Skeletal muscle satellite cell (primary cell): ENCODE results near the gene LAMA4.

Experiments used
- H3K27me3 ChIP-seq: 2 replicates; pipeline ENCODE4 v1.7.0; 2013; ENCODE audit warnings: low read length; ENCODE audit not compliant: control insufficient read depth, insufficient read depth
- H3K36me3 ChIP-seq: 2 replicates; pipeline ENCODE4 v1.7.0; 2013; ENCODE audit warnings: mild to moderate bottlenecking, control low read depth, low read length; ENCODE audit not compliant: insufficient read depth
- H3K4me1 ChIP-seq: 2 replicates; pipeline ENCODE4 v1.7.0; 2013; ENCODE audit warnings: low read length; ENCODE audit not compliant: control insufficient read depth, insufficient read depth
- H3K4me2 ChIP-seq: 2 replicates; pipeline ENCODE4 v1.7.0; 2013; ENCODE audit warnings: mild to moderate bottlenecking, low read length
- H3K4me3 ChIP-seq: 2 replicates; pipeline ENCODE4 v1.7.0; 2013; ENCODE audit warnings: low read length
- H3K9ac ChIP-seq: 2 replicates; pipeline ENCODE4 v1.7.0; 2013; ENCODE audit warnings: mild to moderate bottlenecking, low read depth, low read length, moderate library complexity
- H3K9me3 ChIP-seq: replicated peaks from 2 replicates; pipeline ENCODE4 v1.7.0; 2013; ENCODE audit warnings: mild to moderate bottlenecking, control low read depth, low read length

The LAMA4 gene

GRCh38 chr6:112270756-112271155 is 16.4 kb upstream of the LAMA4 start:
- H3K9ac ChIP-seq, result no peak overlapping the region
- no peaks in the 10 kb centered on the region for H3K27me3 ChIP-seq
- no peaks in the 10 kb centered on the region for H3K36me3 ChIP-seq
- no peaks in the 10 kb centered on the region for H3K4me1 ChIP-seq
- H3K4me2 ChIP-seq, result no peak overlapping the region
- no peak overlapping the region for H3K4me3 ChIP-seq
- no peaks in the 10 kb centered on the region for H3K9me3 ChIP-seq

- H3K4me2 ChIP-seq, result no peak overlapping the region
- no peak overlapping the region for H3K4me3 ChIP-seq
- H3K9me3 ChIP-seq, result no peaks in the 10 kb centered on the region
- H3K27me3 ChIP-seq, result no peaks in the 10 kb centered on the region
- no peaks in the 10 kb centered on the region for H3K4me1 ChIP-seq
- H3K36me3 ChIP-seq, result no peaks in the 10 kb centered on the region
- H3K9ac ChIP-seq, result no peak overlapping the region
Measured at GRCh38 chr6:112269979-112270566, 15.7 kb upstream of the LAMA4 start.

- Histone ChIP-seq H3K9me3 (no peaks in the 10 kb centered on the region), H3K36me3 (no peaks in the 10 kb centered on the region), H3K9ac (no peak overlapping the region), H3K4me3 (no peak overlapping the region), H3K4me1 (no peaks in the 10 kb centered on the region), H3K4me2 (no peak overlapping the region), H3K27me3 (no peaks in the 10 kb centered on the region)
Measured at GRCh38 chr6:112269114-112269513, 14.7 kb upstream of the LAMA4 start.

GRCh38 chr6:112268654-112269053 is 14.3 kb upstream of the LAMA4 start:
- Histone ChIP-seq H3K9ac (no peak overlapping the region), H3K4me1 (no peaks in the 10 kb centered on the region), H3K9me3 (no peaks in the 10 kb centered on the region), H3K4me2 (no peak overlapping the region), H3K36me3 (no peaks in the 10 kb centered on the region), H3K4me3 (no peak overlapping the region), H3K27me3 (no peaks in the 10 kb centered on the region)

- no peaks in the 10 kb centered on the region for H3K36me3 ChIP-seq
- no peaks in the 10 kb centered on the region for H3K4me1 ChIP-seq
- no peaks in the 10 kb centered on the region for H3K9me3 ChIP-seq
- no peak overlapping the region for H3K4me2 ChIP-seq
- H3K27me3 ChIP-seq, result no peaks in the 10 kb centered on the region
- no peak overlapping the region for H3K4me3 ChIP-seq
- no peak overlapping the region for H3K9ac ChIP-seq
Measured at GRCh38 chr6:112268019-112268418, 13.7 kb upstream of the LAMA4 start.

GRCh38 chr6:112266331-112266730 is 12.0 kb upstream of the LAMA4 start:
- Histone ChIP-seq H3K9ac (no peak overlapping the region), H3K9me3 (no peaks in the 10 kb centered on the region), H3K4me2 (no peak overlapping the region), H3K27me3 (no peaks in the 10 kb centered on the region), H3K4me1 (no peaks in the 10 kb centered on the region), H3K36me3 (no peaks in the 10 kb centered on the region), H3K4me3 (no peak overlapping the region)

GRCh38 chr6:112259337-112259675 is 4.9 kb upstream of the LAMA4 start:
- no peaks in the 10 kb centered on the region for H3K9me3 ChIP-seq

GRCh38 chr6:112258642-112259336 is 4.4 kb upstream of the LAMA4 start:
- Histone ChIP-seq H3K27me3 (peaks cover under 1% of the 10 kb centered on the region), H3K4me3 (no peak overlapping the region), H3K9me3 (no peaks in the 10 kb centered on the region), H3K9ac (no peak overlapping the region), H3K4me2 (no peak overlapping the region), H3K36me3 (no peaks in the 10 kb centered on the region), H3K4me1 (peaks cover under 1% of the 10 kb centered on the region)

More at GRCh38 chr6:112259337-112259675, 4.9 kb upstream of the LAMA4 start:
- no peak overlapping the region for H3K9ac ChIP-seq
- H3K27me3 ChIP-seq, result no peaks in the 10 kb centered on the region
- H3K4me1 ChIP-seq, result no peaks in the 10 kb centered on the region
- H3K4me2 ChIP-seq, result no peak overlapping the region
- H3K4me3 ChIP-seq, result no peak overlapping the region
- no peaks in the 10 kb centered on the region for H3K36me3 ChIP-seq

GRCh38 chr6:112257178-112257855 is 3.0 kb upstream of the LAMA4 start:
- Histone ChIP-seq H3K9ac (no peak overlapping the region), H3K4me1 (peaks cover 8% of the 10 kb centered on the region), H3K9me3 (no peaks in the 10 kb centered on the region), H3K4me2 (no peak overlapping the region), H3K27me3 (peaks cover 7% of the 10 kb centered on the region), H3K4me3 (no peak overlapping the region), H3K36me3 (no peaks in the 10 kb centered on the region)

- H3K4me1 ChIP-seq, result peaks cover 8% of the 10 kb centered on the region
- H3K4me2 ChIP-seq, result peak overlapping the region; percentile 94
- no peak overlapping the region for H3K4me3 ChIP-seq
- no peak overlapping the region for H3K9ac ChIP-seq
- no peaks in the 10 kb centered on the region for H3K9me3 ChIP-seq
- no peaks in the 10 kb centered on the region for H3K36me3 ChIP-seq
- H3K27me3 ChIP-seq, result peaks cover 7% of the 10 kb centered on the region
Measured at GRCh38 chr6:112254921-112255320, 554 bp upstream of the LAMA4 start.

- H3K9ac ChIP-seq, result peak overlapping the region; percentile 70
- no peaks in the 10 kb centered on the region for H3K9me3 ChIP-seq
- H3K27me3 ChIP-seq, result peaks cover 7% of the 10 kb centered on the region
- peak overlapping the region; percentile 94 for H3K4me2 ChIP-seq
- H3K4me3 ChIP-seq, result peak overlapping the region; percentile 76
- H3K4me1 ChIP-seq, result peaks cover 8% of the 10 kb centered on the region
- no peaks in the 10 kb centered on the region for H3K36me3 ChIP-seq
Measured at GRCh38 chr6:112253498-112253840, 898 bp downstream of the LAMA4 start.
